ENCODE results near the gene ARHGEF10L.

ARHGEF10L gene

GRCh38 chr1:17653728-17654351 is 114.3 kb downstream of the ARHGEF10L start:
- TF ChIP-seq, protein P1, sequence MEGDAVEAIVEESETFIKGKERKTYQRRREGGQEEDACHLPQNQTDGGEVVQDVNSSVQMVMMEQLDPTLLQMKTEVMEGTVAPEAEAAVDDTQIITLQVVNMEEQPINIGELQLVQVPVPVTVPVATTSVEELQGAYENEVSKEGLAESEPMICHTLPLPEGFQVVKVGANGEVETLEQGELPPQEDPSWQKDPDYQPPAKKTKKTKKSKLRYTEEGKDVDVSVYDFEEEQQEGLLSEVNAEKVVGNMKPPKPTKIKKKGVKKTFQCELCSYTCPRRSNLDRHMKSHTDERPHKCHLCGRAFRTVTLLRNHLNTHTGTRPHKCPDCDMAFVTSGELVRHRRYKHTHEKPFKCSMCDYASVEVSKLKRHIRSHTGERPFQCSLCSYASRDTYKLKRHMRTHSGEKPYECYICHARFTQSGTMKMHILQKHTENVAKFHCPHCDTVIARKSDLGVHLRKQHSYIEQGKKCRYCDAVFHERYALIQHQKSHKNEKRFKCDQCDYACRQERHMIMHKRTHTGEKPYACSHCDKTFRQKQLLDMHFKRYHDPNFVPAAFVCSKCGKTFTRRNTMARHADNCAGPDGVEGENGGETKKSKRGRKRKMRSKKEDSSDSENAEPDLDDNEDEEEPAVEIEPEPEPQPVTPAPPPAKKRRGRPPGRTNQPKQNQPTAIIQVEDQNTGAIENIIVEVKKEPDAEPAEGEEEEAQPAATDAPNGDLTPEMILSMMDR (IDR thresholded peaks at IDR 0.05; ENCODE audit: extremely low read depth, missing control alignments) = peak; percentile 61
- peak; percentile 52 for DNase-seq (ENCODE audit: low spot score)

- no peak for DNase-seq (ENCODE audit: low spot score)
- TF ChIP-seq, protein P1 (IDR thresholded peaks at IDR 0.05; ENCODE audit: extremely low read depth, missing control alignments) = no peak
These were observed 115.0 kb downstream of the ARHGEF10L start for GRCh38 chr1:17654519-17654918.

DNA sequence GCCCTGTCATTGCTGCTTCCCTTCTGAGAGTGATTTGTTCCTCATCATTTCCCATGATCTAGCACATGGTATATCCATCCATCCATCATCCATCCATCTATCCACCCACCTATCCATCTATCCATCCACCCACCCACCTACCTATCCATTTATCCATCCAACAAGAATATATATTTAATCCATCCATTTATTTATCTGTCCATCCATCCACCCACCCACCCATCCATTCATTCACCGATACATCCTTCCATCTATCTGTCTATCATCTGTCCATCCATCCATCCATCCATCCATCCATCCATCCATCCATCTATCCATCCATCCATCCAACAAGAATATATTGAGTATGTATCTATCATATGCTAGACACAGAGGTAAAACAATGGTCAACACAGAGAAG is 115.7 kb downstream of the ARHGEF10L start:
- no peak for DNase-seq (ENCODE audit: low spot score)
- TF ChIP-seq, protein P1 (IDR thresholded peaks at IDR 0.05; ENCODE audit: extremely low read depth, missing control alignments) = no peak

DNA sequence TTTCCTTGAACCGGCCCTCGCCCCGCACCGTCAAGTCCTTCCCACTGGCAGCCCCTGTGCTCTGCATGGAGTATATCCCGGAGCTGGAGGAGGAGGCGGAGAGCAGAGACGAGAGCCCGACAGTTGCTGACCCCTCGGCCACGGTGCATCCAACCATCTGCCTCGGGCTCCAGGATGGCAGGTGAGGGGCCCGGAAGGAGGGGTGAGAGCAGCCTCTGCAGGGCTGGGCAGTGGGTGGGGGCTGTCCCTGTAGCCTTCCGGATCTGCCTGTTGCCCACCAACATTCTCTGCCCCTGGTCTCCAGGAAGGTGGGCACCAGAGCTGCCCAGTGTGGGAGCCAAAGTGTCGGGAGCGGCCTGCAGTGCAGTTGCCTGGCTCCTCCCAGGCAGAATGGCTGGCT is 116.4 kb downstream of the ARHGEF10L start:
- DNase-seq (ENCODE audit: low spot score) = no peak
- TF ChIP-seq, protein P1 (IDR thresholded peaks at IDR 0.05; ENCODE audit: extremely low read depth, missing control alignments) = no peak

- TF ChIP-seq, protein P1 (IDR thresholded peaks at IDR 0.05; ENCODE audit: extremely low read depth, missing control alignments) = no peak
- DNase-seq (ENCODE audit: low spot score) = no peak
These were observed 117.9 kb downstream of the ARHGEF10L start for GRCh38 chr1:17657436-17657835.

- TF ChIP-seq, protein P1 (IDR thresholded peaks at IDR 0.05; ENCODE audit: extremely low read depth, missing control alignments) = no peak
- DNase-seq (ENCODE audit: low spot score) = no peak
These were observed 119.3 kb downstream of the ARHGEF10L start for GRCh38 chr1:17658837-17659236.

GRCh38 chr1:17661546-17662157 is 122.2 kb downstream of the ARHGEF10L start:
- peak; percentile 83 for DNase-seq (ENCODE audit: low spot score)
- TF ChIP-seq, protein P1 (IDR thresholded peaks at IDR 0.05; ENCODE audit: extremely low read depth, missing control alignments) = peak; percentile 45

Measured in GM20000 (cell line).